GM20431 (cell line): ENCODE measurements around the gene TUBA3C.

Experiments used
- in situ Hi-C: fragments of 300-500 bp; cut with MseI, MboI; formaldehyde crosslinking; loops from one replicate; pipeline ENCODE4 v1.15.0; 2020; ENCODE audit warnings: low sequenced_read_pairs; ENCODE audit not compliant: unreplicated experiment

The TUBA3C gene

GRCh38 chr13:19169991-19170390 is 11.6 kb downstream of the TUBA3C start:
- in situ Hi-C loops, result no loop called here

GRCh38 chr13:19169496-19169895 is 12.1 kb downstream of the TUBA3C start:
- in situ Hi-C loops, result no loop called here

- in situ Hi-C loops, result no loop called here
Observed at GRCh38 chr13:19161308-19161707, 20.3 kb downstream of the TUBA3C start.

GRCh38 chr13:19159761-19160420 is 21.7 kb downstream of the TUBA3C start:
- in situ Hi-C loops, result no loop called here

GRCh38 chr13:19159181-19159580 is 22.4 kb downstream of the TUBA3C start:
- in situ Hi-C loops, result no loop called here

GRCh38 chr13:19158526-19159174 is 23.0 kb downstream of the TUBA3C start:
- in situ Hi-C loops, result no loop called here

- in situ Hi-C loops, result no loop called here
Observed at GRCh38 chr13:19158006-19158405, 23.6 kb downstream of the TUBA3C start.

- in situ Hi-C loops, result no loop called here
Observed at GRCh38 chr13:19157461-19157860, 24.2 kb downstream of the TUBA3C start.

GRCh38 chr13:19156013-19156825 is 25.4 kb downstream of the TUBA3C start:
- in situ Hi-C loops, result no loop called here

GRCh38 chr13:19155321-19155861 is 26.2 kb downstream of the TUBA3C start:
- in situ Hi-C loops, result no loop called here

- in situ Hi-C loops, result no loop called here
Observed at GRCh38 chr13:19154843-19155242, 26.8 kb downstream of the TUBA3C start.

- in situ Hi-C loops, result no loop called here
Observed at GRCh38 chr13:19153782-19154450, 27.7 kb downstream of the TUBA3C start.

- in situ Hi-C loops, result no loop called here
Observed at GRCh38 chr13:19152403-19152802, 29.2 kb downstream of the TUBA3C start.

- in situ Hi-C loops, result no loop called here
Observed at GRCh38 chr13:19151581-19152263, 29.9 kb downstream of the TUBA3C start.

- in situ Hi-C loops, result no loop called here
Observed at GRCh38 chr13:19150712-19151228, 30.9 kb downstream of the TUBA3C start.

- in situ Hi-C loops, result no loop called here
Observed at GRCh38 chr13:19150226-19150625, 31.4 kb downstream of the TUBA3C start.

- in situ Hi-C loops, result no loop called here
Observed at GRCh38 chr13:19148561-19148960, 33.1 kb downstream of the TUBA3C start.
